Suprapubic skin (tissue), 4 donors: ENCODE measurements around the gene KRTDAP. TPM values are rescaled to one million over a fixed set of nuclear protein-coding genes. Genes with fewer than 3 reads are reported as not detected.

Experiments
- DNase-seq, 2 donors: peaks; one replicate each; pipeline ENCODE4 v3.0.0-alpha.2; 2019; ENCODE audit warnings: low spot score in 2 of 2
- H3K27ac ChIP-seq: fragments of 200-600 bp; sonication (generic); one replicate; pipeline ENCODE4 v1.5.1; 2019
- H3K27me3 ChIP-seq: fragments of 200-600 bp; sonication (generic); one replicate; pipeline ENCODE4 v1.5.1; 2019
- H3K36me3 ChIP-seq: fragments of 200-600 bp; sonication (generic); one replicate; pipeline ENCODE4 v1.5.1; 2019
- H3K4me1 ChIP-seq: fragments of 200-600 bp; sonication (generic); one replicate; pipeline ENCODE4 v1.5.1; 2019
- H3K4me3 ChIP-seq: fragments of 200-600 bp; sonication (generic); one replicate; pipeline ENCODE4 v1.5.1; 2019; ENCODE audit warnings: mild to moderate bottlenecking
- H3K9me3 ChIP-seq: fragments of 200-600 bp; sonication (generic); one replicate; pipeline ENCODE4 v1.5.1; 2019
- CTCF ChIP-seq, 2 donors: fragments of 200-600 bp in 1 of 2; fragments of 450-650 bp in 1 of 2; sonication (generic) in 1 of 2; IDR thresholded peaks; one replicate each; pipeline ENCODE4 v1.5.1; 2016 to 2019; ENCODE audit warnings: antibody characterized with exemption in 2 of 2, mild to moderate bottlenecking in 1 of 2, moderate library complexity in 1 of 2
- EP300 ChIP-seq: sonication (generic); formaldehyde crosslinking; IDR thresholded peaks from one replicate; pipeline ENCODE4 v1.6.1; 2017; ENCODE audit warnings: antibody characterized with exemption
- POLR2A ChIP-seq, 2 donors: fragments of 450-650 bp; IDR thresholded peaks; one replicate each; pipeline ENCODE4 v1.6.1; 2017; ENCODE audit warnings: antibody characterized with exemption in 2 of 2, mild to moderate bottlenecking in 2 of 2, moderate library complexity in 2 of 2
- POLR2AphosphoS5 ChIP-seq, 3 donors: sonication (generic); formaldehyde crosslinking; IDR thresholded peaks; one replicate each; pipeline ENCODE4 v1.6.1; 2017; ENCODE audit warnings: antibody characterized with exemption in 3 of 3
- WGBS: methylation state at CpG from one replicate; pipeline ENCODE4 v1.1.5; 2018; 5-methylcytosine and 5-hydroxymethylcytosine counted together
- total RNA-seq, 4 donors: library from RNA; depleted of rRNA; stranded (reverse); fragments of >200 nt; gene quantifications; one replicate each; pipeline ENCODE4 v1.1.0, GENCODE V29; 2016

Gene KRTDAP
- total RNA-seq, 4 donors from 2014 or later, result 1,056 to 12,237 (median 8,197) TPM

- DNase-seq, result no peak
- WGBS, result 91% methylated on average over 10 of the region's 10 CpGs
- Histone ChIP-seq H3K4me1 (peaks cover 26% of the 10 kb centered on the region), H3K9me3 (no peaks in the 10 kb centered on the region), H3K27me3 (peaks cover 7% of the 10 kb centered on the region), H3K4me3 (peak overlapping the region; percentile 21), H3K27ac (no peak overlapping the region), H3K36me3 (no peaks in the 10 kb centered on the region)
- no peak for TF ChIP-seq POLR2A (IDR thresholded peaks at IDR 0.05)
- no peak for TF ChIP-seq CTCF (IDR thresholded peaks at IDR 0.05)
- TF ChIP-seq EP300, result no peak
- TF ChIP-seq POLR2AphosphoS5 (IDR thresholded peaks at IDR 0.05), result no peak
Measured at GRCh38 chr19:35487656-35488182, 2.5 kb downstream of the KRTDAP start.

GRCh38 chr19:35486268-35486708, 4.0 kb downstream of the KRTDAP start:
- 75% methylated on average over 3 of the region's 3 CpGs for WGBS

GRCh38 chr19:35484252-35485036, 5.8 kb downstream of the KRTDAP start:
- no peak overlapping the region for H3K27ac ChIP-seq
- no peak for TF ChIP-seq EP300
- TF ChIP-seq POLR2AphosphoS5 (IDR thresholded peaks at IDR 0.05), result no peak
- no peak for TF ChIP-seq CTCF (IDR thresholded peaks at IDR 0.05)
- TF ChIP-seq POLR2A (IDR thresholded peaks at IDR 0.05), result no peak
- H3K27me3 ChIP-seq, result no peaks in the 10 kb centered on the region
- H3K9me3 ChIP-seq, result no peaks in the 10 kb centered on the region
- H3K36me3 ChIP-seq, result no peaks in the 10 kb centered on the region
- no peak for DNase-seq
- no peak overlapping the region for H3K4me3 ChIP-seq
- H3K4me1 ChIP-seq, result peaks cover 2% of the 10 kb centered on the region
- WGBS, result 62% methylated on average over 7 of the region's 7 CpGs

More at GRCh38 chr19:35486268-35486708, 4.0 kb downstream of the KRTDAP start:
- Histone ChIP-seq H3K4me1 (peaks cover 12% of the 10 kb centered on the region), H3K4me3 (no peak overlapping the region), H3K27me3 (peaks cover 7% of the 10 kb centered on the region), H3K36me3 (no peaks in the 10 kb centered on the region), H3K27ac (no peak overlapping the region), H3K9me3 (no peaks in the 10 kb centered on the region)
- DNase-seq, result no peak
- no peak for TF ChIP-seq CTCF (IDR thresholded peaks at IDR 0.05)
- TF ChIP-seq EP300, result no peak
- no peak for TF ChIP-seq POLR2A (IDR thresholded peaks at IDR 0.05)
- TF ChIP-seq POLR2AphosphoS5 (IDR thresholded peaks at IDR 0.05), result no peak

- no peak overlapping the region for H3K27ac ChIP-seq
- peaks cover 12% of the 10 kb centered on the region for H3K4me1 ChIP-seq
- 71% methylated on average over 5 of the region's 5 CpGs for WGBS
- no peaks in the 10 kb centered on the region for H3K27me3 ChIP-seq
- no peaks in the 10 kb centered on the region for H3K36me3 ChIP-seq
- DNase-seq, result no peak
- no peak for TF ChIP-seq CTCF (IDR thresholded peaks at IDR 0.05)
- no peak for TF ChIP-seq POLR2AphosphoS5 (IDR thresholded peaks at IDR 0.05)
- TF ChIP-seq EP300, result no peak
- TF ChIP-seq POLR2A (IDR thresholded peaks at IDR 0.05), result no peak
- H3K9me3 ChIP-seq, result no peaks in the 10 kb centered on the region
- H3K4me3 ChIP-seq, result no peak overlapping the region
Measured at GRCh38 chr19:35483089-35483488, 7.2 kb downstream of the KRTDAP start.
